Uterus (tissue), 4 donors: ENCODE measurements around the gene PACSIN2. TPM values are rescaled to one million over a fixed set of nuclear protein-coding genes. Genes with fewer than 3 reads are reported as not detected.
"Not testable (repeated sequence)": the region's sequence is repeated elsewhere in the genome, so short reads cannot be mapped to it uniquely, and the experiment has no call there.

Experiments
- DNase-seq, 2 donors: peaks; one replicate each; pipeline ENCODE4 v3.0.0-alpha.2; 2019 to 2020
- H3K27ac ChIP-seq, 2 donors: fragments of 200-600 bp; sonication (generic); 1 replicate in 1 of 2; 2 replicates in 1 of 2; pipeline ENCODE4 v1.5.1; 2016 to 2018
- H3K27me3 ChIP-seq, 2 donors: fragments of 200-600 bp; sonication (generic); one replicate each; pipeline ENCODE4 v1.5.1; 2018 to 2019; ENCODE audit warnings: control low read depth in 1 of 2
- H3K36me3 ChIP-seq, 2 donors: fragments of 200-600 bp; sonication (generic); one replicate each; pipeline ENCODE4 v1.5.1; 2019; ENCODE audit warnings: control low read depth in 1 of 2
- H3K4me1 ChIP-seq, 2 donors: fragments of 200-600 bp; sonication (generic); one replicate each; pipeline ENCODE4 v1.5.1; 2018 to 2019; ENCODE audit warnings: control low read depth in 1 of 2
- H3K4me3 ChIP-seq, 2 donors: fragments of 200-600 bp; sonication (generic); 1 replicate in 1 of 2; 2 replicates in 1 of 2; pipeline ENCODE4 v1.5.1; 2018 to 2019; ENCODE audit warnings: mild to moderate bottlenecking in 1 of 2
- H3K9me3 ChIP-seq, 2 donors: fragments of 200-600 bp; sonication (generic); one replicate each; pipeline ENCODE4 v1.5.1; 2019; ENCODE audit warnings: control low read depth in 1 of 2
- POLR2A ChIP-seq, 2 donors: fragments of 450-650 bp; IDR thresholded peaks; one replicate each; pipeline ENCODE4 v1.6.1; 2016; ENCODE audit warnings: antibody characterized with exemption in 2 of 2, mild to moderate bottlenecking in 1 of 2, moderate library complexity in 1 of 2
- intact Hi-C: fragments of 100-400 bp; cut with DNase I; formaldehyde crosslinking; loops from one replicate; pipeline ENCODE4 v1.15.1; 2023; ENCODE audit warnings: low total_unique reads
- total RNA-seq, 4 donors: library from RNA; depleted of rRNA in 3 of 4; stranded (reverse); fragments of >200 nt in 3 of 4; gene quantifications; one replicate each; pipeline versions ENCODE4 v1.1.0 to v1.2.4, GENCODE V29; 2014 to 2023
- TF ChIP-seq, protein P1 (sequence below), 4 experiments: fragments of 200-600 bp in 2 of 4; fragments of 450-650 bp in 2 of 4; sonication (generic) in 2 of 4; IDR thresholded peaks; one replicate each; pipeline ENCODE4 v1.5.1; 2016 to 2019; ENCODE audit warnings: antibody characterized with exemption in 4 of 4, mild to moderate bottlenecking in 2 of 4, moderate library complexity in 1 of 4
- donor health status: DM: yes; HTN: yes; CAD: no.

The PACSIN2 gene
- total RNA-seq, 4 donors from 2014 or later, result 34.4 to 66.1 (median 48.0) TPM

DNA sequence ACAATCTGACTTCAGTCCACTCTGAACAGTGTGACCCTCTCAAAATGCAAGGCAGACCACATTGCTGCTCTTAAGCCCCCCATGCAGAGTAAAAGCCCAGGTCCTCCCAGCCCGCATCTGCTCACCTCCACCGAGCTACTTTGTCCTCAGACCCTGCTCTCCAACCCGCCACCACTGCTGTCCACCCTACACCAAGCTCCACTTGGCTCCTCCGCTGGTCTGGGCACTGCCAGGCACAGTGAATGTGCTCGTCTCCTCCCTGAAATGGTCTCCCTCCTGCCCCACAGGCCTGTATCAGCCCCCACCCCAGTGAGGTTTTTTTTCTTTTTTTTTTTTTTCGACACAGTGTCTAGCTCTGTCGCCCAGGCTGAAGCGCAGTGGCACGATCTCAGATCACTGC, 90.5 kb downstream of the PACSIN2 start:
- intact Hi-C loops, result no loop called here
- DNase-seq, result no peak
- no peak overlapping the region for H3K4me3 ChIP-seq
- no peak overlapping the region for H3K27ac ChIP-seq
- peaks cover 0 to 6% of the 10 kb centered on the region in 2 donors for H3K4me1 ChIP-seq
- no peaks in the 10 kb centered on the region for H3K27me3 ChIP-seq
- TF ChIP-seq, protein P1, sequence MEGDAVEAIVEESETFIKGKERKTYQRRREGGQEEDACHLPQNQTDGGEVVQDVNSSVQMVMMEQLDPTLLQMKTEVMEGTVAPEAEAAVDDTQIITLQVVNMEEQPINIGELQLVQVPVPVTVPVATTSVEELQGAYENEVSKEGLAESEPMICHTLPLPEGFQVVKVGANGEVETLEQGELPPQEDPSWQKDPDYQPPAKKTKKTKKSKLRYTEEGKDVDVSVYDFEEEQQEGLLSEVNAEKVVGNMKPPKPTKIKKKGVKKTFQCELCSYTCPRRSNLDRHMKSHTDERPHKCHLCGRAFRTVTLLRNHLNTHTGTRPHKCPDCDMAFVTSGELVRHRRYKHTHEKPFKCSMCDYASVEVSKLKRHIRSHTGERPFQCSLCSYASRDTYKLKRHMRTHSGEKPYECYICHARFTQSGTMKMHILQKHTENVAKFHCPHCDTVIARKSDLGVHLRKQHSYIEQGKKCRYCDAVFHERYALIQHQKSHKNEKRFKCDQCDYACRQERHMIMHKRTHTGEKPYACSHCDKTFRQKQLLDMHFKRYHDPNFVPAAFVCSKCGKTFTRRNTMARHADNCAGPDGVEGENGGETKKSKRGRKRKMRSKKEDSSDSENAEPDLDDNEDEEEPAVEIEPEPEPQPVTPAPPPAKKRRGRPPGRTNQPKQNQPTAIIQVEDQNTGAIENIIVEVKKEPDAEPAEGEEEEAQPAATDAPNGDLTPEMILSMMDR (IDR thresholded peaks at IDR 0.05), result no peak
- no peak for TF ChIP-seq POLR2A (IDR thresholded peaks at IDR 0.05)
- H3K9me3 ChIP-seq, result no peaks in the 10 kb centered on the region
- H3K36me3 ChIP-seq, result no peaks in the 10 kb centered on the region

DNA sequence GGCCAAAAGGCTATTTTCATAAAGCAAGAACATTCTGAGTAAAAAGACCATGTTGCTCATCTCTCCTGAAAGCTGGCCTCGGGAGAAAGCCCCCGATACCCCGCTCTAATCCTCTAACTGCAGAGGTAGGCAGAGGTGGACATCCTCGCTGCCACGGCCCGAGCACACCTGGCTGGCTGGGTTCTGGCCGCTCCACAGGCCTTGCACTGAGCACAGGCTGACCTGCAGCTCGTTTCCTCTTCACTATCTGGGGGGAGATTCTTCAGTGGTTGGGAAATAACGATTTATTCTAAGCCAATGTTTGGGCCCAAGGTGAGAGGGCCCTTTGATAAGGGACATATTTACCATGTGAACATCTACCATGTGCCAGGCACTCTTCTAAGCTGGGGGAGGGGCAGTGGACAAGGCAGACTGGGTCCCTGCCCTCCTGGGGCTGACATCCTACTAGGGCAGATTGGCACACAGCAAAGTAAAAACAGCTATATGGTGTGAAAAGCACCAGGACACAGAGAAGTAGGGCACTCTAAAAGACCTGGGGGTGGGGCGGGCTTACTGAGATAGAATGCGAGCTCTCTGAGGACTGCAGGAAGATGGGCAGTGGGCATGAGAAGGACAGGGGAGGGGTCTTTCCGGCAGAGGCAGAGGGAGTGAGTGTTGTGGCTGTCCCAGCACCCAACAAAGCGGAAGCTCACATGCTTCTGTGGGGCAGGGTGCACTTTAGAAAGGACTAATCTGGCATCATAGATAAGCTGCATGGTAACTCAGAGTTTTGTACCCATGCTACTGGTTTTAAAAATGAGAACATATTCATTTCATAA, 92.4 kb downstream of the PACSIN2 start:
- TF ChIP-seq POLR2A (IDR thresholded peaks at IDR 0.05), result no peak
- TF ChIP-seq, protein P1 (IDR thresholded peaks at IDR 0.05), result no peak
- Histone ChIP-seq H3K27ac (peak overlapping the region in 1 of 2 donors; percentile 8), H3K4me1 (peaks cover 0 to 6% of the 10 kb centered on the region in 2 donors), H3K27me3 (no peaks in the 10 kb centered on the region), H3K4me3 (no peak overlapping the region), H3K9me3 (no peaks in the 10 kb centered on the region), H3K36me3 (no peaks in the 10 kb centered on the region)
- DNase-seq, result no peak
- intact Hi-C loops, result no loop called here

DNA sequence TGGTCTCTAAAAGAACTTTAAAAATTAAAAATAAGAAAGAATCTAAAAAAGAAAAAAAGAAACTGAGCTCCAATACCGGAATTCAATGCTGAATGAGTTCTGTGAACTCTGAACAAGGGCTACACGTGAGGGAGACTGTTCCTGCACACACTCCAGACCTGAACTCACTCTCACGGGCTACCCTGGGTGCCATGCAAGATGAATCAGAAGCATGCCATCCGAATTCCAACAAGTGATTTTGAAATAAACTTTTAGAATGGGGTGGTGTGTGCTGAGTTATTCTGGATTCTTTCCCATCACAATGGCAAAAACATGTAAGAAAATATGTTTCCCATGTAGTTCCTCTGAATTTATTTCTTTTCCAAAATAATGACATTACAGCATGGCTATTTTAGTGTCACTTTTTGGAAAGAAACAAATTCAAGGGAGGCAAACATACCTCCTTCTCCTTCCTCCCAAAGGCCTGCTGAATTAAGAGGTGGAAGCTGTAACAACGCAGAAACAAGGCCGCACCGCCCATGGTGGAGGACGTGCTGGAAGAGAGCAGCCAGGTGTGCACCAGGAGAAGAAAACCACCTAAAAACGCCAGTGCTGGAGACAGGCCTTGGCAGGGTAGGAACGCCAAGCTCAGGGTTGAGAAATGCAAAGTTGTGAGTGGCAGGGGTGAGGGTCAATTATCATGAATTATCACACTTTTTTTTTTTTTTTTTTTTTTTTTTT, 94.7 kb downstream of the PACSIN2 start:
- no peaks in the 10 kb centered on the region for H3K36me3 ChIP-seq
- H3K4me1 ChIP-seq, result peaks cover 0 to under 1% of the 10 kb centered on the region in 2 donors
- no peak overlapping the region for H3K27ac ChIP-seq
- no peaks in the 10 kb centered on the region for H3K9me3 ChIP-seq
- no peaks in the 10 kb centered on the region for H3K27me3 ChIP-seq
- DNase-seq, result no peak
- TF ChIP-seq POLR2A (IDR thresholded peaks at IDR 0.05), result no peak
- TF ChIP-seq, protein P1 (IDR thresholded peaks at IDR 0.05), result no peak
- H3K4me3 ChIP-seq, result no peak overlapping the region
- intact Hi-C loops, result no loop called here

DNA sequence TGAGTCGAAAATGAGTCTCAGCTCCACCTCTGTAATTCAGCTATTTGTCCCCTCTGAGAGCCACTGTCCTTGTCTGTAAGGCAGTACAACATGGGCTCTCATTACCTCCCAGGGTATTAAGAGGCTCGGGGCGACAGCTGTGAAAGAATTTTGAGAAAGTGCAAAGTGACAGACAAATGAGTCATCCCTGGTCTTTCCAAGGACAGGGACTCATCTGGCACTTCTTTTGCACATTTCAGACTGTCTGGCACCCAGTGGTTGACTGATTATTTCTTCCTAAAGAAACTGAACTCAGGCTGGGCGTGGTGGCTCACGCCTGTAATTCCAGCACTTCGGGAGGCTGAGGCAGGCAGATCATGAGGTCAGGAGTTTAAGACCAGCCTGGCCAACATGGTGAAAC, 95.8 kb downstream of the PACSIN2 start:
- intact Hi-C loops, result no loop called here
- H3K36me3 ChIP-seq, result no peaks in the 10 kb centered on the region
- H3K27ac ChIP-seq, result no peak overlapping the region
- no peak for DNase-seq
- no peaks in the 10 kb centered on the region for H3K4me1 ChIP-seq
- H3K4me3 ChIP-seq, result no peak overlapping the region
- H3K9me3 ChIP-seq, result no peaks in the 10 kb centered on the region
- TF ChIP-seq, protein P1 (IDR thresholded peaks at IDR 0.05), result no peak
- TF ChIP-seq POLR2A (IDR thresholded peaks at IDR 0.05), result no peak
- H3K27me3 ChIP-seq, result no peaks in the 10 kb centered on the region

DNA sequence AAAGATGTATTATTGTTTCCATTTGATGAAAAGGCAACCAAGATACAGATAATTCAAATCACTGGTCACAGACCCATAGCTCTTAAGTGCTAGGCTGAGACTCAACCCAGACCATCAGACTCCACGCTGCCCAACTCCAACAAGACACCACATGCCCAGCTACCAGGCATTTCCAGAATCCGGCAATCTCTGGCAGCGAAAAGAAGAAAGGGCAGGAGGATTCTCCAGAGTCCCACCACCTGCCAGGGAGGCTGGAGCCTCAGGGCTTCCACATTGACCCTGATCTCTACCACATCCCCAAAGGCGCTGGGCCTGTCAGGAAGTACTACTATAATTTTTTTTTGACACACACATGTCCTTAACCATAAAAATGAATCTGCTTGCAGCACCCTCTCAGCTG, 96.4 kb downstream of the PACSIN2 start:
- no peak overlapping the region for H3K27ac ChIP-seq
- TF ChIP-seq, protein P1 (IDR thresholded peaks at IDR 0.05), result no peak
- no peak for TF ChIP-seq POLR2A (IDR thresholded peaks at IDR 0.05)
- H3K4me1 ChIP-seq, result no peaks in the 10 kb centered on the region
- H3K27me3 ChIP-seq, result no peaks in the 10 kb centered on the region
- intact Hi-C loops, result no loop called here
- H3K9me3 ChIP-seq, result no peaks in the 10 kb centered on the region
- H3K4me3 ChIP-seq, result no peak overlapping the region
- DNase-seq, result no peak
- H3K36me3 ChIP-seq, result no peaks in the 10 kb centered on the region

DNA sequence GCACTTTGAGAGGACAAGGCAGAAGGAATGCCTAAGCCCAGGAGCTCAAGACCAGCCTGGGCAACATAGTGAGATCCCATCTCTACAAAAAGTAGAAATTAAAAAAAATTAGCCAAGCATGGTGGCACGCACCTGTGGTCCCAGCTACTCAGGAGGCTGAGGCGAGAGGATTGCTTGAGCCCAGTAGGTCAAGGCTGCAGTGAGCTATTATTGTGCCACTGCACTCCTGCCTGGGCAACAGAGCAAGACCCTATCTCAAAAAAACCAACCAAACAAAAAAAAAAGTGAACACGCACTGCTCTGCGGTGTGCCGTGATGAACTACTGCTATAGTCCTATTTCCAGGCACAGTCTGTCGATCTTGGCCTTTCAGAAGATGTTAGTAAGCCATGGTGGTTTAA, 97.6 kb downstream of the PACSIN2 start:
- intact Hi-C loops, H3K36me3 ChIP-seq, H3K4me1 ChIP-seq, H3K4me3 ChIP-seq, H3K27me3 ChIP-seq, H3K27ac ChIP-seq, DNase-seq, H3K9me3 ChIP-seq: not testable (repeated sequence)
